Measurements from ENCODE around the gene SH3RF1. TPM values are rescaled to one million over a fixed set of nuclear protein-coding genes. Genes with fewer than 3 reads are reported as not detected.

SH3RF1 gene
- total RNA-seq, 1 experiment from 2014 or later, result 15.3 TPM

GRCh38 chr4:169150806-169151205, 120.0 kb downstream of the SH3RF1 start:
- no peak for DNase-seq
- Histone ChIP-seq H3K79me2 (ENCODE audit: insufficient read depth, low read length) (no peaks in the 10 kb centered on the region), H3K4me1 (ENCODE audit: insufficient read depth, low read length) (no peaks in the 10 kb centered on the region; the same call in 1 of the 2 replicates), H2BK20ac (ENCODE audit: low read depth, low read length, poor library complexity, severe bottlenecking) (no peak overlapping the region), H4K20me1 (ENCODE audit: control insufficient read depth, insufficient read depth, insufficient read length) (no peaks in the 10 kb centered on the region), H4K5ac (ENCODE audit: insufficient read length, low read depth, low read length) (no peak overlapping the region), H3K23me2 (ENCODE audit: insufficient read length, low read depth, low read length, poor library complexity, severe bottlenecking) (no peaks in the 10 kb centered on the region), H3K4me2 (ENCODE audit: insufficient read depth, insufficient read length, low read length) (no peak overlapping the region), H3K23ac (ENCODE audit: insufficient read length, low read depth, low read length) (no peak overlapping the region), H3K14ac (ENCODE audit: insufficient read depth, low read length) (no peak overlapping the region), H2BK15ac (ENCODE audit: low read depth, low read length) (no peak overlapping the region), H3T11ph (ENCODE audit: low read length) (no peak overlapping the region), H3K9ac (ENCODE audit: extremely low read depth, insufficient read length, low read length) (no peak overlapping the region), H2AFZ (ENCODE audit: low read length) (no peak overlapping the region), H3K56ac (ENCODE audit: insufficient read length, low read depth, low read length) (no peak overlapping the region), H2BK5ac (ENCODE audit: insufficient read length, low read length) (no peak overlapping the region), H3K27ac (ENCODE audit: insufficient read length, low read depth, low read length) (no peak overlapping the region), H2BK12ac (ENCODE audit: insufficient read length, low read depth, low read length) (no peak overlapping the region), H4K8ac (replicated peaks; ENCODE audit: insufficient read length, low read depth, low read length) (no peak overlapping the region), H3K18ac (ENCODE audit: insufficient read length, low read depth, low read length) (no peak overlapping the region), H2AK5ac (ENCODE audit: insufficient read length, low read length) (no peak overlapping the region), H3K79me1 (ENCODE audit: insufficient read depth, low read depth, low read length, poor library complexity, severe bottlenecking) (no peaks in the 10 kb centered on the region), H3K4ac (ENCODE audit: low read depth, low read length) (no peak overlapping the region), H3K27me3 (ENCODE audit: insufficient read depth, low read length) (no peaks in the 10 kb centered on the region), H3K9me3 (ENCODE audit: control insufficient read depth, low read depth, low read length) (no peaks in the 10 kb centered on the region), H2BK120ac (ENCODE audit: low read depth, low read length, poor library complexity, severe bottlenecking) (no peak overlapping the region), H4K91ac (ENCODE audit: insufficient read length, low read depth, low read length) (no peak overlapping the region)
- Mint-ChIP-seq H3K27ac (no peak overlapping the region; a peak in 1 of 7 replicates), H3K4me3 (no peak overlapping the region), H3K4me1 (peaks cover 9 to 12% of the 10 kb centered on the region in 2 experiments), H3K27me3 (ENCODE audit: low read depth) (no peaks in the 10 kb centered on the region), H3K36me3 (ENCODE audit: insufficient read depth in 1 of 3, low read depth in 3 of 3) (peaks cover 4 to 10% (median 7%) of the 10 kb centered on the region in 3 experiments; a peak in 4 of 7 replicates), H3K9me3 (no peaks in the 10 kb centered on the region)
- WGBS (ENCODE audit: extremely low coverage, insufficient read length, low lambda C conversion rate), result no CpG with 5 or more reads among the region's 5 CpGs
- no peak for TF ChIP-seq CTCF (conservative IDR thresholded peaks at IDR 0.05)

Data from H9 (cell line).